Measurements from ENCODE around the gene MAGI2.
"Not testable (repeated sequence)": the region's sequence is repeated elsewhere in the genome, so short reads cannot be mapped to it uniquely, and the experiment has no call there.

Gene MAGI2

DNA sequence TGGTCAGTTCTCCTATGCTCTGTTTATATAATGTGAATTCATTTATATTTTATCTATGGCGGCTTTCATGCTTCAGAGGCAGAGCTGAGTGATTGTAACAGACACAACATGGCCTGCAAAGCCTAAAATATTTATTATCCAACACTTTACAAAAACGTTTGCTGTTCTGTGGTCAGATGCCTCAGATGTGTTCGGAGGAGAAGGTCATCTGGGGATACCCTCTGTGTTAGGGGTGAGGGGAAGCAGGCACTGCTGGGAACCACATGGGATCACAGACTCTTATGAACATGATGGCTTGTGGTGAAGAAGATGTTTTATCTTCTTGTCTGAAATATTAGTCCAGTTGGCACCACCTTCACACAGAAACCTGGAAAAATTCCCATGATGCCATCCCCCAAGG is 1451.4 kb downstream of the MAGI2 start:
- no peak for DNase-seq (ENCODE audit: low read depth, low spot score)

DNA sequence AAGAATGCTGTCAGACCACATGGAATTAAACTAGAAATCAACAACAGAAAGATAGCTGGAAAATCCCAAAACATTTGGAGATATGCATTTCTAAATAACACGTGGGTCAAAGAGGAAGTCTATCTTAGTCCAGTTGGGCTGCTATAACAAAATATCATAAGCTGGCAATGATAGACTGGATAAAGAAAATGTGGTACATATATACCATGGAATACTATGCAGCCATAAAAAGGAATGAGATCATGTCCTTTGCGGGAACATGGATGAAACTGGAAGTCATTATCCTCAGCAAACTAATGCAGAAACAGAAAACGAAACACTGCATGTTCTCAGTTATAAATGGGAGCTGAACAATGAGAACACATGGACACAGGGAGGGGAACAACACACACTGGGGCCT is 1454.3 kb downstream of the MAGI2 start:
- not testable (repeated sequence) for DNase-seq (ENCODE audit: low read depth, low spot score)

DNA sequence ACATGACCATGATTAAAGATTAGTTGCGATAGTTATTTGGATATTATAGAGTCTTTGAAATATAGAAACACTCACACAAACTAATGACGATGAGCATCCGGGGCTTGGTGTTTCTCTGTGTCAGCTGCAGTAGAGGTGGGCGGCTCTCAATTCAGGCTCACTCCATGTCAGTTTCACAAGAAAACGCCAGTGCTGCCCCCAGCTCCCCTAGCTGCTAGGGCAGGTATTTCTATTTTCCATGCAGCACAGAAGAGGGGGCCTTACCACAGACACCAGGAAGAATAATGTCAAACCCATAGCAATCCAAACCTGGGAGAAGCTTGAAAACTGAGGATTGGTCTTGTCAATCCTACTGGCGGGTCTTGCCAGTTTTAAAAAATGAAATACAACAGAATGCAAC is 1457.8 kb downstream of the MAGI2 start:
- DNase-seq (ENCODE audit: low read depth, low spot score) = no peak

DNA sequence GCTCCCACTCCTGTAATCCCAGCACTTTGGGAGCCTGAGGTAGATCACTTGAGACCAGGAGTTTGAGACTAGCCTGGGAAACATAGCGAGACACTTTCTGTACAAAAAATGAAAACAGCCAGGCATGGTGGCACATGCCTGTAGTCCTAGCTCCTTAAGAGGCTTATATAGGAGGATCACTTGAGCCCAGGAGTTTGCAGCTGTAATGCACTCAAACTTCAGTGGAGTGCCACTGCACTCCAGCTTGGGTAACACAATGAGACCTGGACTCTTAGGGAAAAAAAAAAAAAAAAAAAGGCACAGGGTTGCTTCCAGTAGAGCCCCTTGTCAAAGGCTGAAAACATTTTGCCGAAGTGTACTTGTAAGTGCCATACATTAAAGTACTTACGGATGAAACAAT is 1459.6 kb downstream of the MAGI2 start:
- DNase-seq (ENCODE audit: low read depth, low spot score) = no peak

DNA sequence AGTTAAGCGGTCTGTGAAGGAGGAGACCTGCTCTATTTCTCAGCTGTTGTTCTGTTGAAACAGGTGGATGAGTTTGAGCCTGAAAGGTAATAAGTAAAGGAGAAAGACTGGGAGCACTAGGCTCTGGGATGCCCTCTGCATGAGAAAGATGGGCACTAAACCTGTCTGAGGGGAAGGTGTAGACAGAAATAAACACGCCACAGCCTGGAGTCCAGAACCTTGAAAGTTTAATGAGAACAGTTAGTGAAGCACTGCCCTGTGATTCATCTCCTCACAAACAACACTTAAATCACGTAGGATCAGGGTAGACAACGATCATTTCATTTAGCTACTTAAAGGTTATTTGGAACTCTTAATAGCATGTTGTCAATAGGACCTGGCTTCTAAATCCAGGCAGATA is 1461.8 kb downstream of the MAGI2 start:
- no peak for DNase-seq (ENCODE audit: low read depth, low spot score)

DNA sequence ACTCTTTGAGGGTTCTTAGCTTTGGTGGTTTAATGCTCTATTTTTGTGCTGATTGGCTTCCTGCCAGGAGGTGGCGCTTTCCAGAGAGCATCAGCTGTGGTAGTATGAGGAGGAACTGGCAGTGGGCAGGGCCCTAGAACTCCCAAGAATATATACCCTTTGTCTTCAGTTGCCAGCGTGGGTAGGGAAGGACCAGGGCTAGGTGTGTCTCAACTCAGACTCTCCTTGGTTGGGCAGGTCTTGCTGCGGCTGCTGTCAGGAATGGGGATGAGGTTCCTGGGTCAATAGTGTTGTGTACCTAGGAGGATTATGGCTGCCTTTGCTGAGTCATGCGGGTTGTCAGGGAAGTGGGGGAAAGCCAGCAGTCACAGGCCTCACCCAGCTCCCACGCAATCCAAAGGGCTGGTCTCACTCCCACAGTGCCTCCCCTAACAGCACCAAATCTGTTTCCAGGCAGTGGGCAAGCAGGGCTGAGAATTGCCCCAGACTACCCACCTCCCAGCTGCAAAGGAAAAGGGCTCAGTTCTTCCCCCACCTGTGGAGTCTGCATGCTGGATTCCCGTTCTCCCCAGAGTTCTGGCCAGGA is 1463.4 kb downstream of the MAGI2 start:
- no peak for DNase-seq (ENCODE audit: low read depth, low spot score)

DNA sequence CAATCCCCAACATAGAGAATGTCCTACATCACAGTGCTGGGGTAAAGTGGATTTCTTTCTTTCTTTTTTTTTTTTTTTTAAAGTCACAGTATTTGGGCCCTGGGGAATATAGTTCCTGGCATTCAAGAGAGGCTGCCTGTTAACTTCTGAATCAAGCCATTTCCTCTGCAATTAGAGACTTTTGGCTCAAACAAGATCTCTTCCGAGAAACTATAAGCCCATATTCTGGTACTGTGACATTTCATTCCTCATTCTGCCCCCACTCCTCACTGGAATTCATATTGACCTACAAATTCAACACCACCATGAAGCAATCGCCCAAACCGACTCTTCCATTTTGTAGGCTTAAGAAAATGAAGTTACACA is 1467.5 kb downstream of the MAGI2 start:
- no peak for DNase-seq (ENCODE audit: low read depth, low spot score)

DNA sequence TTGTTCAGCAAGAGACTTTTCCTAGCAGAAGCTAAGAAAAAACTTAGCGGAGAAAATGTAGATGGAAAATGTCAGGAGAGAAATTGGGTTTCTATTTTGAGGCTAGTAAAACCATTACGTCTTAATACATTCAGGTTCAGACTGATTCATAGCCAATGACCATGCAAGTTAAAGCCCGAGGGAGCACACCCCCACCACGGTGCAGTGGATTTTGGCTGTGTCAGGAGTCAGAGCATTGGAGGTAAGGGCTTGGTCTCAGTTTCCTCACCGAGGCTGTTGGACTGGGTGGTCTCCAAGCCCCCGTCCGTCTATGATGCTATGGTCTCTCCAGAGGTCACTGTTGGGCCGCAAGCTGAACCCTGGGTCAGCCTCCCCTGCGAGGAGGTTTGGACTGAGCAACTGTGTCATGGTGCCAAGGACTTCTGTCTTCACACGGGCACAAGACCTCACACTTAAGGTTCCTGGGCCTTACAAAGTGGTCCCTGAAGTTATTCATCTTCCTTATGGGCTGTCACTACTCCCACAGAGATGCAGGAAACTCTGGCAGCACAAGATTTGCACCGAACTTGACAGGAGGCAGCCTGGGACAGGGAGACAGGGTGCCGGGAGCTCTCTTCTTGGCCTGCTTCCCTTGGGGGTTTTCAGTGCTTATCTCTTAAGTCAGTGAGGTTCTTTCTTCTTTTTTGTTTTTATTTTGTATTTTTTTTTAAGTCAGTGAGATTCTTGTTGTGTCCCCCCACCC is 1468.1 kb downstream of the MAGI2 start:
- DNase-seq (ENCODE audit: low read depth, low spot score) = no peak

DNA sequence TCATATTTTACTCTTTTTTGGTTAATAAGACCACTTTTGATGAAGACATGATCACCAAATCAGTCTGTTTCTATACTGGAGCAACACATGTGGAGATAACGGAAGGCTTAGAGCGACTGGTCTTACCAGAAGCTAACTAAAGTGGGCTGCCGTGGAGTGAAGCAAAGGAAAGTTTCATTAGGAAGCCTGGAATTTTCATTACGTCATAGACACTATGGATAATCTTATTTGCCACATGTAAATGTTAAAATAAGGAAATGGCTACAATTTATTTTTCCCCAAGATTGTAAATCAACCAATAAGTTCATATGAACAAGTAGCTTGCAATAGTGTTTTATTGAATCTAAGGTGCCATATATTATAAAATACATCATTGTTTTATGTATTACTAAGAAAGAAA is 1469.5 kb downstream of the MAGI2 start:
- no peak for DNase-seq (ENCODE audit: low read depth, low spot score)

DNA sequence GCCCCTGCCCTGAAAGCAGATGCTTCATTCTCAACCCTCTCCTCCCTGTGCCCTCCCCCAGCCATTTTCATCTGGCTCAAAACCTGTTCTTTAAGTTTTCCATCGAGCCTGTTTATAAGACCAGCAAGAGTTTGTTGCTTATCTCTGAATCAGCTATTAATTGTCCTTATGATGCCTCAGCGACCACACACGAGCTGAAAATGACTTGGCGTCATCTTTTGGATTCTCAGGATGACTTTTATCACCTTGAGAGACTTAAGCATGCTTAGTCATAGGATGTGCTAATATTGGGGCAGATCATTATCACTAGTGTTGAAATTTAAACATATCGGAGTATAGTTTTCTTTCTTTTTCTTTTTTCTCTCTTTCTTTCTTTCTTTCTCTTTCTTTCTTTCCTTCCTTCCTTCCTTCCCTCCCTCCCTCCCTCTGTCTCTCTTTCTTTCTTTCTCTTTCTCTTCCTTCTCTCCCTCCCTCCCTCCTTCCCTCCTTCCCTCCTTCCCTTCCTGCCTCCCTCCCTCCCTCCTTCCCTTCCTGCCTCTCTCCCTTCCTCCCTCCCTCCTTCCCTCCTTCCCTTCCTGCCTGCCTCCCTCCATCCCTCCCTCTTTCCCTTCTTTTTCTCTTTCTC is 1470.4 kb downstream of the MAGI2 start:
- no peak for DNase-seq (ENCODE audit: low read depth, low spot score)

DNA sequence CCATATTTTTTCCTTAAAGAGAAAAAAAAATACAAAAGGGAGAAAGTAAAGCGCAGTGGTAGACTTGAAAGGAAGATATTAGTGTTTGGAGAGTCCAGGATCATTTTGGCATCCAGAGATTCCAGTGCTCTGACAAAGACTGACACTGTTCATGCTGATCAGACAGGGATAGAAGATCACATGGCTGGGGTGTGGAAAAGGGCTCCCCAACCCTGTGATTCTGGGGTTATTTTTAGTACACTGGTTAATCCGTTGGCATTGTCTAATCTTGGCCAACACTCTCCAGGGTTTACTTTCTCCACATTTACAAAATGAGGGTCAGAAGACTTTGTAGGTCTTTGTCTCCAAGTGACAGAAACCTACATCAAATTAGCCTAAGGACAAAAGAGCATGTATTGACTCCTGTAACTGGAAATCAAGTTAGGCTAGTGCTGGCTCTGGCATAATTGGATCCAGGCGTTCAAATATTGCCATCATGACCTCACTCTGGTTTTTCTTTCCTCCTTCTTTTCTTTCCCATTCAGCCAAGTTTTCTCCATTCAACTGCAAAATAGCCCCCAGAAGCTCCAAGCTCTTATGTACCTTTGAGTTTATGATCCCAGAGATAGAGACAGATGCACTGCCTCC is 1473.3 kb downstream of the MAGI2 start:
- DNase-seq (ENCODE audit: low read depth, low spot score) = no peak

DNA sequence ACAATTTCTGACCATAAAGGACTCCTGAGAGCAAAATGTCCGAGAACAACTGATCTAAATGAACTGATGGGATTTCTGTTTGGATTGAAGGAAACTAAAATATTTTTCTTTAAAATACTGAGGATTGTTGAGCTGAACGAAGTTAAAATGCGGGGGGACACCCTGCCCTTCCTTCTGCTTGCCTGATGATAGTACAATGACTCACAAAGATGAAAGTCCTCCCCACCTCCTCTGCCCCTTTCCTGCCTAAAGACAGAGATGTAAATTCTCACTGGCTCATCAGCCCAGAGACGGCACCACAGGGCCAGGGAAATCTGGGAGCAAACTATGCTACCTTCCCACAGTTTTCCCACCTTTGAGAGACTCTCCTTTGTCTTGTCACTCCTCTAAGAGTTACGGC is 1474.2 kb downstream of the MAGI2 start:
- DNase-seq (ENCODE audit: low read depth, low spot score) = no peak

DNA sequence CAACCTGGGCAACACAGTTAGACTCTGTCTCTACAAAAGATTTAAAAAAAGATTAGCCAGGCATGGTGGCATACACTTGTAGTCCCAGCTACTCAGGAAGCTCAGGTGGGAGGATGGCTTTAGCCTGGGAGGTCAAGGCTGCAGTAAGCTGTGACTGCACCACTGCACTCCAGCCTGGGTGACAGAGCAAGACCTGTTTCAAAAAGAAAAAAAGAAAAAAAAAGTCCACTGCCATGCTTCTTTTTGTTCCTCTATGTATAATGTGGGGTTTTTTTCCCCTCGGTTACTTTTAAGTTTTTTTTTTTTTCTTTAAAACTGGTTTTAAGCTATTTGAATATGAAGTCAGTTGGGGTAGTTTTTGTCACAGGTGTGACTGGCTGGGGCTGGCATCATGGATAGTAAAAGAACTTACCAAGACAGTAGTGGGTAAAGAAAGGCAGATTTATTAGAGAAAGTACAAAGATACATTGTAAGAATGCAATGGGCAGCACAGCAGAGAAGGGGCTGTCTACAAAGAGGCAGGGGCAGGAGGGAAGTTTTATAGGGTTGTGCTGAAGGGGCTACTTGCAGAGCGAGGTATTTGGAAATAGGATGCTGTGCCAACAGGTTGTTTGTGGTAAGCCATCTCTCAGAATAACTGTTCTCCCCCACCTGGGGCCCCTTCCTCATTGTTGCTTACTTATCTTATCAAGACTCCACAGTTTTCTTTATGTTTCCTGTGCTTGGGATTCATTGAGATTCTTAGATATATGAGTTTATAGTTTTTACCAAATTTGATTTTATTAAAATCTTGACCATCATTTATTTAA is 1477.6 kb downstream of the MAGI2 start:
- DNase-seq (ENCODE audit: low read depth, low spot score) = no peak

DNA sequence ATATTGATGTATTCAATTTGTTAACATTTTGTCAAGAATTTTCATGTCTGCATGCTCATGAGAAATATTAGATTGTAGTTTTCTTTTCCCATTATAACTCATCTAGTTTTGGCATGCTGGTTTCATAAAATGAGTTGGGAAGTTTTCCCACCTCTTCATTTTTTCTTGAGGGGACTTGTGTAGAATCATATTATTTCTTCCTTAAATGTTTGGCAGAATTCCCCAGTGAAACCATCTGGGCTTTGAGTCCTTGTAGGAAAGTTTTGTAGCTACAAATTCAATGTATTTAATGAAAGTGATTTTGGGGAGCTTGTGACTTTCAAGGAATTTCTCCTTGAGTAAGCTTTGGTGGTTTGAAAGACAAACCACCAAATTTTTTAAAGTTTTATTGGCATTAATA is 1481.7 kb downstream of the MAGI2 start:
- no peak for DNase-seq (ENCODE audit: low read depth, low spot score)

DNA sequence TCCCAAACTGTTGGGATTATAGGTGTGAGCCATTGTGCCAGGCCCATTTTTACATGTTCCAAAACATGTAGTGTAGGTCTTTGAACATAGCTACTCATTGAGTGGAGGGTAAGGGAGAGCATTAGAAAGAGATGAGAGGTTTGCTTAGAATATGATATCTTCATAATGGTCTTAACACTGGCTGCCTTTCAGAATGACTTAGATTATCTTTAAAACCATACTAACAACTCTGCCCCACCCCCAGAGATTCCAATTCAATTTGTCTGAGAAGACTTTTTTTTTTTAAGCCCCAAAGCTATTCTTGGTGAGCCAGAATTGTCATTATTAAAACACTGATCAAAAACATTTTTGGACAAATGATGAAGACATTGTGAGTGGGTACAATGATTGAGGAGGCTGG is 1486.0 kb downstream of the MAGI2 start:
- DNase-seq (ENCODE audit: low read depth, low spot score) = no peak
